ENCODE data around the gene LMO2. TPM values are rescaled to one million over a fixed set of nuclear protein-coding genes. Genes with fewer than 3 reads are reported as not detected.

Gene LMO2
- total RNA-seq, 2 donors from 2014 or later, result 37.0 to 74.3 TPM

- Histone ChIP-seq H3K4me1 (ENCODE audit: control insufficient read depth in 1 of 2, low read depth in 2 of 2) (no peaks in the 10 kb centered on the region), H3K4me3 (no peak overlapping the region), H3K36me3 (no peaks in the 10 kb centered on the region), H3K27ac (no peak overlapping the region), H3K9me3 (no peaks in the 10 kb centered on the region), H3K27me3 (replicated peaks; ENCODE audit: insufficient read depth) (no peaks in the 10 kb centered on the region)
- TF ChIP-seq, protein P1, sequence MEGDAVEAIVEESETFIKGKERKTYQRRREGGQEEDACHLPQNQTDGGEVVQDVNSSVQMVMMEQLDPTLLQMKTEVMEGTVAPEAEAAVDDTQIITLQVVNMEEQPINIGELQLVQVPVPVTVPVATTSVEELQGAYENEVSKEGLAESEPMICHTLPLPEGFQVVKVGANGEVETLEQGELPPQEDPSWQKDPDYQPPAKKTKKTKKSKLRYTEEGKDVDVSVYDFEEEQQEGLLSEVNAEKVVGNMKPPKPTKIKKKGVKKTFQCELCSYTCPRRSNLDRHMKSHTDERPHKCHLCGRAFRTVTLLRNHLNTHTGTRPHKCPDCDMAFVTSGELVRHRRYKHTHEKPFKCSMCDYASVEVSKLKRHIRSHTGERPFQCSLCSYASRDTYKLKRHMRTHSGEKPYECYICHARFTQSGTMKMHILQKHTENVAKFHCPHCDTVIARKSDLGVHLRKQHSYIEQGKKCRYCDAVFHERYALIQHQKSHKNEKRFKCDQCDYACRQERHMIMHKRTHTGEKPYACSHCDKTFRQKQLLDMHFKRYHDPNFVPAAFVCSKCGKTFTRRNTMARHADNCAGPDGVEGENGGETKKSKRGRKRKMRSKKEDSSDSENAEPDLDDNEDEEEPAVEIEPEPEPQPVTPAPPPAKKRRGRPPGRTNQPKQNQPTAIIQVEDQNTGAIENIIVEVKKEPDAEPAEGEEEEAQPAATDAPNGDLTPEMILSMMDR (IDR thresholded peaks at IDR 0.05), result no peak
- no peak for ATAC-seq (ENCODE audit: insufficient number of reproducible peaks, low FRiP score, low read depth)
- no peak for DNase-seq (ENCODE audit: low spot score)
Measured at GRCh38 chr11:33860926-33861325, 30.9 kb downstream of the LMO2 start.

GRCh38 chr11:33859306-33859705 lies 32.6 kb downstream of the LMO2 start:
- DNase-seq (ENCODE audit: low spot score) (no peak), ATAC-seq (ENCODE audit: insufficient number of reproducible peaks, low FRiP score, low read depth) (no peak)
- Histone ChIP-seq H3K4me1 (ENCODE audit: control insufficient read depth in 1 of 2, low read depth in 2 of 2) (no peaks in the 10 kb centered on the region), H3K27ac (no peak overlapping the region), H3K27me3 (replicated peaks; ENCODE audit: insufficient read depth) (no peaks in the 10 kb centered on the region), H3K4me3 (no peak overlapping the region), H3K9me3 (no peaks in the 10 kb centered on the region), H3K36me3 (no peaks in the 10 kb centered on the region)
- TF ChIP-seq, protein P1 (IDR thresholded peaks at IDR 0.05), result no peak

DNA sequence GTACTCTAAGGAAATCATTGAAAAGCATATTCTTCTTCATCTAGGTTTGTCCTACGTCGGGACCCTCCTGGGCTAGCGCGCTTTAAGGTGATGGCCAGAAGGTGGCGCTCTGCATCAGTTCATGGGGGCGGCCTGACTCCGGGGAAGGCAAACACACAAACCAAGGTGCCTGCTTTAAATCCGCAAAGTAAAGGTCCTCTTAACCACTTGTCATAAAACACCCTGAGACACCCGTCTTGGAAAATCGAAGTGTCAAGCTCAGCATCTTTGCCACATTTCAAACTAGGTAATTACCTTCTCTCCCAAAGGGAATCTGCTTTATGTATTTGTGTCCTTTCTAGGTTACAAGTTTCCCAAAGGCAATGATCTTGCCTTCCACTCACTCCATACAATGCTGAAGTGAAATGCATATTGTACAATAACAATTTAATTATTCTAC lies 33.9 kb downstream of the LMO2 start:
- DNase-seq (ENCODE audit: low spot score), result peak; percentile 24
- Histone ChIP-seq H3K4me1 (ENCODE audit: control insufficient read depth in 1 of 2, low read depth in 2 of 2) (no peaks in the 10 kb centered on the region), H3K4me3 (no peak overlapping the region), H3K27me3 (replicated peaks; ENCODE audit: insufficient read depth) (no peaks in the 10 kb centered on the region), H3K9me3 (no peaks in the 10 kb centered on the region), H3K27ac (no peak overlapping the region), H3K36me3 (no peaks in the 10 kb centered on the region)
- ATAC-seq (ENCODE audit: insufficient number of reproducible peaks, low FRiP score, low read depth), result no peak
- TF ChIP-seq, protein P1 (IDR thresholded peaks at IDR 0.05), result peak; percentile 89

- no peaks in the 10 kb centered on the region for H3K9me3 ChIP-seq
- H3K36me3 ChIP-seq, result no peaks in the 10 kb centered on the region
- ATAC-seq (ENCODE audit: insufficient number of reproducible peaks, low FRiP score, low read depth) (no peak), DNase-seq (ENCODE audit: low spot score) (no peak)
- no peaks in the 10 kb centered on the region for H3K4me1 ChIP-seq (ENCODE audit: control insufficient read depth in 1 of 2, low read depth in 2 of 2)
- TF ChIP-seq, protein P1 (IDR thresholded peaks at IDR 0.05), result no peak
- H3K4me3 ChIP-seq, result no peak overlapping the region
- no peaks in the 10 kb centered on the region for H3K27me3 ChIP-seq (replicated peaks; ENCODE audit: insufficient read depth)
- no peak overlapping the region for H3K27ac ChIP-seq
Measured at GRCh38 chr11:33855500-33855899, 36.4 kb downstream of the LMO2 start.

GRCh38 chr11:33848717-33849390 lies 43.0 kb downstream of the LMO2 start:
- no peak for ATAC-seq (ENCODE audit: insufficient number of reproducible peaks, low FRiP score, low read depth)
- Histone ChIP-seq H3K27me3 (replicated peaks; ENCODE audit: insufficient read depth) (no peaks in the 10 kb centered on the region), H3K4me3 (no peak overlapping the region), H3K27ac (no peak overlapping the region), H3K9me3 (no peaks in the 10 kb centered on the region), H3K36me3 (no peaks in the 10 kb centered on the region), H3K4me1 (ENCODE audit: control insufficient read depth in 1 of 2, low read depth in 2 of 2) (no peaks in the 10 kb centered on the region)
- no peak for DNase-seq (ENCODE audit: low spot score)
- TF ChIP-seq, protein P1 (IDR thresholded peaks at IDR 0.05), result no peak
